CD14-positive monocyte (primary cell): ENCODE data around the gene TGM4. TPM values are rescaled to one million over a fixed set of nuclear protein-coding genes. Genes with fewer than 3 reads are reported as not detected.
A peak's percentile ranks its signal among the peaks of the same experiment; 100 is the strongest.

Experiments
- DNase-seq, 3 donors: peaks; one replicate each; pipeline ENCODE4 v3.0.0-alpha.2; 2011 to 2022
- H2AFZ ChIP-seq: 2 replicates; pipeline ENCODE4 v1.6.0; 2012; ENCODE audit warnings: mild to moderate bottlenecking, low read depth, low read length, inconsistent platforms; ENCODE audit not compliant: insufficient read depth, poor library complexity, severe bottlenecking
- H3K27ac ChIP-seq, 2 donors: 1 replicate in 1 of 2; 2 replicates in 1 of 2; pipeline ENCODE4 v1.5.1; 2012 to 2013; ENCODE audit warnings: low read length in 2 of 2, control low read depth in 1 of 2, inconsistent platforms in 1 of 2, low read depth in 1 of 2, mild to moderate bottlenecking in 1 of 2
- H3K27me3 ChIP-seq, 2 donors: one replicate each; pipeline versions ENCODE4 v1.6.0 to v1.6.1; 2011 to 2013; ENCODE audit warnings: low read length in 2 of 2; ENCODE audit not compliant: control insufficient read depth in 2 of 2, insufficient read depth in 2 of 2
- H3K36me3 ChIP-seq, 2 donors: replicated peaks in 1 of 2; 1 replicate in 1 of 2; 2 replicates in 1 of 2; pipeline versions ENCODE4 v1.5.1 to v1.6.1; 2012 to 2013; ENCODE audit warnings: low read length in 2 of 2, control low read depth in 1 of 2, inconsistent platforms in 1 of 2, mild to moderate bottlenecking in 1 of 2; ENCODE audit not compliant: insufficient read depth in 2 of 2, control insufficient read depth in 1 of 2
- H3K4me1 ChIP-seq, 2 donors: 1 replicate in 1 of 2; 2 replicates in 1 of 2; pipeline versions ENCODE4 v1.5.1 to v1.6.1; 2012 to 2013; ENCODE audit warnings: low read length in 2 of 2, control low read depth in 1 of 2, inconsistent platforms in 1 of 2, mild to moderate bottlenecking in 1 of 2, moderate library complexity in 1 of 2; ENCODE audit not compliant: insufficient read depth in 2 of 2, control insufficient read depth in 1 of 2
- H3K4me2 ChIP-seq: replicated peaks from 2 replicates; pipeline ENCODE3; 2012; ENCODE audit warnings: low read length, moderate library complexity, mild to moderate bottlenecking; ENCODE audit not compliant: poor library complexity, severe bottlenecking; ENCODE audit errors: extremely low read depth
- H3K4me3 ChIP-seq, 3 experiments: fragments of 200-600 bp in 1 of 3; sonication (generic) in 1 of 3; replicated peaks in 1 of 3; 1 replicate in 2 of 3; 2 replicates in 1 of 3; pipeline ENCODE4 v1.5.1; 2011 to 2013; ENCODE audit warnings: low read length in 3 of 3, mild to moderate bottlenecking in 3 of 3, control low read depth in 2 of 3, low read depth in 2 of 3, inconsistent platforms in 1 of 3, moderate library complexity in 1 of 3
- H3K79me2 ChIP-seq: 2 replicates; pipeline ENCODE4 v1.6.0; 2012; ENCODE audit warnings: mild to moderate bottlenecking, control low read depth, inconsistent platforms, low read length, moderate library complexity; ENCODE audit not compliant: insufficient read depth
- H3K9ac ChIP-seq: 2 replicates; pipeline ENCODE4 v1.6.0; 2017; ENCODE audit warnings: low read length, mild to moderate bottlenecking; ENCODE audit not compliant: insufficient read depth, poor library complexity, severe bottlenecking
- H3K9me3 ChIP-seq, 2 donors: replicated peaks in 1 of 2; 1 replicate in 1 of 2; 2 replicates in 1 of 2; pipeline versions ENCODE4 v1.5.1 to v1.6.1; 2012 to 2013; ENCODE audit warnings: low read length in 2 of 2, control low read depth in 1 of 2; ENCODE audit not compliant: control insufficient read depth in 1 of 2, insufficient read depth in 1 of 2
- H4K20me1 ChIP-seq: 2 replicates; pipeline ENCODE4 v1.6.0; 2012; ENCODE audit warnings: mild to moderate bottlenecking, low read length, control low read depth, moderate library complexity; ENCODE audit not compliant: insufficient read depth
- H3K27ac Mint-ChIP-seq, 7 donors: one replicate each; pipeline ENCODE4 v1.8.0; 2020; ENCODE audit warnings: mild to moderate bottlenecking in 7 of 7, mixed read lengths in 7 of 7, moderate library complexity in 6 of 7, inconsistent platforms in 2 of 7
- H3K27me3 Mint-ChIP-seq, 3 donors: one replicate each; pipeline ENCODE4 v1.8.0; 2021 to 2022; ENCODE audit warnings: low read depth in 3 of 3, mild to moderate bottlenecking in 3 of 3, mixed read lengths in 3 of 3, moderate library complexity in 3 of 3, inconsistent platforms in 1 of 3
- H3K36me3 Mint-ChIP-seq, 2 donors: one replicate each; pipeline ENCODE4 v1.8.0; 2020; ENCODE audit warnings: mixed read lengths in 2 of 2, inconsistent platforms in 1 of 2, mild to moderate bottlenecking in 1 of 2
- H3K4me1 Mint-ChIP-seq: one replicate; pipeline ENCODE4 v1.8.0; 2020; ENCODE audit warnings: mild to moderate bottlenecking, mixed read lengths
- H3K4me3 Mint-ChIP-seq, 2 donors: one replicate each; pipeline ENCODE4 v1.8.0; 2020; ENCODE audit warnings: mild to moderate bottlenecking in 2 of 2, mixed read lengths in 2 of 2, moderate library complexity in 1 of 2
- H3K9me3 Mint-ChIP-seq, 7 donors: one replicate each; pipeline ENCODE4 v1.8.0; 2020 to 2022; ENCODE audit warnings: mixed read lengths in 7 of 7, mild to moderate bottlenecking in 6 of 7, moderate library complexity in 6 of 7, inconsistent platforms in 2 of 7
- CTCF ChIP-seq: fragments of 200-600 bp; IDR thresholded peaks from one replicate; pipeline ENCODE4 v1.8.0; 2022; ENCODE audit warnings: antibody characterized with exemption, mild to moderate bottlenecking
- WGBS: methylation state at CpG from one replicate; pipeline ENCODE4 v1.1.5; 2013; ENCODE audit warnings: missing lambda C conversion rate; ENCODE audit not compliant: insufficient coverage; 5-methylcytosine and 5-hydroxymethylcytosine counted together
- intact Hi-C, 2 donors: fragments of 100-400 bp; cut with micrococcal nuclease; formaldehyde crosslinking; loops; one replicate each; pipeline versions ENCODE4 v1.15.0 to v1.15.1; 2023
- polyA plus RNA-seq, 3 donors: library from polyadenylated mRNA; depleted of rRNA in 1 of 3; unstranded in 2 of 3; stranded (reverse) in 1 of 3; fragments of 300-500 nt in 2 of 3; fragments of >200 nt in 1 of 3; fragmentation: Illumina TruSeq in 2 of 3; gene quantifications; 1 replicate in 2 of 3; 2 replicates in 1 of 3; pipeline ENCODE4 v1.2.3, GENCODE V29; 2012 to 2021

The TGM4 gene
- polyA plus RNA-seq, 3 donors = 0.04 TPM; not detected in 2

GRCh38 chr3:44955917-44956316, 81.5 kb downstream of the TGM4 start:
- H3K27me3 Mint-ChIP-seq = no peaks in the 10 kb centered on the region
- intact Hi-C loops = no loop called here
- Histone ChIP-seq H3K4me3 (no peak overlapping the region), H2AFZ (no peak overlapping the region), H3K9ac (no peak overlapping the region), H3K36me3 (peaks cover 22 to 50% of the 10 kb centered on the region in 2 donors), H3K27ac (peak overlapping the region in 1 of 2 donors; percentile 66), H3K9me3 (no peaks in the 10 kb centered on the region), H4K20me1 (peaks cover 56% of the 10 kb centered on the region), H3K4me2 (no peak overlapping the region), H3K4me1 (peaks cover 33 to 41% of the 10 kb centered on the region in 2 donors), H3K79me2 (peaks cover 89% of the 10 kb centered on the region), H3K27me3 (no peaks in the 10 kb centered on the region)
- peaks cover 46 to 50% of the 10 kb centered on the region in 2 donors for H3K36me3 Mint-ChIP-seq
- H3K4me3 Mint-ChIP-seq = no peak overlapping the region
- peaks cover 41% of the 10 kb centered on the region for H3K4me1 Mint-ChIP-seq
- H3K27ac Mint-ChIP-seq = peak overlapping the region in 6 of 7 donors; percentile 17 to 82 (median 63)
- no CpG with 5 or more reads among the region's 1 CpG for WGBS
- no peak for TF ChIP-seq CTCF
- DNase-seq = no peak
- no peaks in the 10 kb centered on the region for H3K9me3 Mint-ChIP-seq

- Histone ChIP-seq H3K79me2 (peaks cover 89% of the 10 kb centered on the region), H3K27ac (no peak overlapping the region), H3K9ac (no peak overlapping the region), H4K20me1 (peaks cover 60% of the 10 kb centered on the region), H2AFZ (no peak overlapping the region), H3K4me2 (no peak overlapping the region), H3K27me3 (no peaks in the 10 kb centered on the region), H3K4me3 (no peak overlapping the region), H3K36me3 (peaks cover 22 to 38% of the 10 kb centered on the region in 2 donors), H3K4me1 (peaks cover 41 to 57% of the 10 kb centered on the region in 2 donors), H3K9me3 (no peaks in the 10 kb centered on the region)
- 100% methylated on average over 2 of the region's 4 CpGs for WGBS
- H3K4me1 Mint-ChIP-seq = peaks cover 55% of the 10 kb centered on the region
- H3K9me3 Mint-ChIP-seq = no peaks in the 10 kb centered on the region
- no peak for DNase-seq
- no peaks in the 10 kb centered on the region for H3K27me3 Mint-ChIP-seq
- TF ChIP-seq CTCF = no peak
- peak overlapping the region in 1 of 7 donors; percentile 33 for H3K27ac Mint-ChIP-seq
- H3K4me3 Mint-ChIP-seq = no peak overlapping the region
- intact Hi-C loops = no loop called here
- H3K36me3 Mint-ChIP-seq = peaks cover 33 to 38% of the 10 kb centered on the region in 2 donors
These were observed 83.6 kb downstream of the TGM4 start for GRCh38 chr3:44957986-44958385.
